Choroid plexus epithelial cell (primary cell): Measurements from ENCODE around the gene SIDT2.

Experiments
- DNase-seq: peaks from one replicate; pipeline ENCODE4 v3.0.0-alpha.2; 2010; ENCODE audit warnings: low read depth
- H3K4me3 ChIP-seq: 2 replicates; pipeline ENCODE4 v1.5.1; 2011; ENCODE audit warnings: low read depth, mild to moderate bottlenecking, control low read depth, low read length, moderate library complexity
- TF ChIP-seq, protein P1 (sequence below): conservative IDR thresholded peaks from 2 replicates; pipeline ENCODE4 v1.5.1; 2011; ENCODE audit warnings: low read depth, mild to moderate bottlenecking, control low read depth, inconsistent platforms, low read length, moderate library complexity

Gene SIDT2

DNA sequence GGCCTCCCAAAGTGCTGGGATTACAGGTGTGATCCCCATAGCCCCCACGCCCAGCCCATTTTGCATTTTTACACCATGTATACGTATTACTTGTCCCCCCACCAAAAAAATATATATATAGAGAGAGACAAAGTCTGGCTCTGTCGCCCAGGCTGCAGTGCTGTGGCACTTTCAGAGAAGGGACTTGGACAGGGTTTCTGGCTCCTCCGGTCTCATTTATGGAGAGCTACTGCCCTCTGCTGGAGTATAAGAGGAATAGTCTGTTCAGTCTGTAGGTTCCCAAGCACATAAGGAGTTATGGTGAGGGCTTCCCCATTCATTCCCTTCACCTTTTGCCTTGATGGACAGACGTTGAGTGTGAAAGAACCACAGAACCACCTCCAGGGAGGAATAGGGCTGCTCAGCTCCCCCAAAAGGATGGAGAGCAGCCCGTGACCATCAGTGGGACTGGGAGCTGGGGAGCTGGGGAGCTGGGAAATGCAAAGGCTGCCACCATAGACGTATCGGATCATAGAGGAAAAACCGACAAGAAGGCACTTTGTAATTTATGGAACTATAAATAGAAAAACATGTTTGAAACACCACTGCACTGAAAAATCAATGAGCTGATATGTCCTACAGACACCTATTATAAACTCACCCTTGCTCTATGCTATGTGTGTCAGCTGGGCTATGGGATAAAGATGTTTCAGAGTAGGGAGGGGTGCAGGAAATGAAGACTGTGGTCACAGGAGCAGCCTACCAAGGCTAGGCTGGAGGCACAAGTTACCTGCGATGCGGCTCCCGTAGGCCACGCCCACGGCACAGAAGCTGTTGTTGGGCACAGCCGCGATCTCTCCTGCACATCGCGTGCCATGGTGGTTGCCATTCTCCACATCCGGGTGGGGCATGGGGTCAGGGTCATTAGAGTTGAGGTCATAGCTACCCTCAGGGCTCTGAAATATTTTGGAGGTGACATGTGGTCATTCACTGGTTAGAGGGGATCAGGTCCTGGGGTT is 48.1 kb downstream of the SIDT2 start:
- TF ChIP-seq, protein P1, sequence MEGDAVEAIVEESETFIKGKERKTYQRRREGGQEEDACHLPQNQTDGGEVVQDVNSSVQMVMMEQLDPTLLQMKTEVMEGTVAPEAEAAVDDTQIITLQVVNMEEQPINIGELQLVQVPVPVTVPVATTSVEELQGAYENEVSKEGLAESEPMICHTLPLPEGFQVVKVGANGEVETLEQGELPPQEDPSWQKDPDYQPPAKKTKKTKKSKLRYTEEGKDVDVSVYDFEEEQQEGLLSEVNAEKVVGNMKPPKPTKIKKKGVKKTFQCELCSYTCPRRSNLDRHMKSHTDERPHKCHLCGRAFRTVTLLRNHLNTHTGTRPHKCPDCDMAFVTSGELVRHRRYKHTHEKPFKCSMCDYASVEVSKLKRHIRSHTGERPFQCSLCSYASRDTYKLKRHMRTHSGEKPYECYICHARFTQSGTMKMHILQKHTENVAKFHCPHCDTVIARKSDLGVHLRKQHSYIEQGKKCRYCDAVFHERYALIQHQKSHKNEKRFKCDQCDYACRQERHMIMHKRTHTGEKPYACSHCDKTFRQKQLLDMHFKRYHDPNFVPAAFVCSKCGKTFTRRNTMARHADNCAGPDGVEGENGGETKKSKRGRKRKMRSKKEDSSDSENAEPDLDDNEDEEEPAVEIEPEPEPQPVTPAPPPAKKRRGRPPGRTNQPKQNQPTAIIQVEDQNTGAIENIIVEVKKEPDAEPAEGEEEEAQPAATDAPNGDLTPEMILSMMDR: peak; percentile 80
- DNase-seq: peak; percentile 88
- H3K4me3 ChIP-seq: no peak overlapping the region

DNA sequence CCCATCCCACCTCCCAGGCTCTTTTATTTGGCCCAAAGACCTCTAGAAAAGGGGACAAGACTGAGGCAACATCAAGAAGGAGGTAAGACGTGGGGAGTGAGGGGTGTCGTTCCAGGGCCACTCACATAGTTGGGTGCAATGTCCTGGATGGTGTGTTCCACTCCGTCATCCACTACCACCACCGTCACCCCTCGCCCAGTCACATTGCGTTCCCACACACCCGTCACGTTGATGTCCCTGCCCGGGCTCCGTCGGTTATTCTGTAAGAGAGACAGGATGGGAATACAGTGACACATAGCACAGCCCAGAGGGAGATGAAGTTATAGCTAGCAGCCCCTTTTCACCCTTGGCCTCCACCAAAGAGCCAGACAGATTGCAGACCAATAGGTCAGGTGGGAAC is 49.5 kb downstream of the SIDT2 start:
- TF ChIP-seq, protein P1: no peak
- no peak for DNase-seq
- no peak overlapping the region for H3K4me3 ChIP-seq

DNA sequence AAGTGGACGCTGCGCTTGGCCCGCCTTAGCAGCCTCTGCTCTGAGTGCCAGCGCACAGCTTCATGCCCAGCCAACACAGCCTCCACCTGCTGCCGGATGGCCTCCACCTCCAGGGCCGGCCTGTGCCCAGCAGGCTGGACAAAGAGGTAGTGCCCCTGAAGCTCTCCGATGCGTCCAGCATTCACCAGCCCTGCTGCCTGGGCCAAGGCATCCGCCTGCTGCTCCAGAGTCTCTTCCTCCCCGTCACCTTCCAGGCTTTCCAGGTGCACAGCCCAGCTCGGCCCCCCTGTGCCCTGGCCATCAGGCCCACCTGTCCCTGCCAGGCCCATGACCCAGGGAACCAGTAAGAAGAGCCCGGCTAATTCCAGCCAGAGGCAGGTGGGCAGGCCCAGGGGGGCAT is 50.9 kb downstream of the SIDT2 start:
- TF ChIP-seq, protein P1: no peak
- no peak overlapping the region for H3K4me3 ChIP-seq
- DNase-seq: no peak

DNA sequence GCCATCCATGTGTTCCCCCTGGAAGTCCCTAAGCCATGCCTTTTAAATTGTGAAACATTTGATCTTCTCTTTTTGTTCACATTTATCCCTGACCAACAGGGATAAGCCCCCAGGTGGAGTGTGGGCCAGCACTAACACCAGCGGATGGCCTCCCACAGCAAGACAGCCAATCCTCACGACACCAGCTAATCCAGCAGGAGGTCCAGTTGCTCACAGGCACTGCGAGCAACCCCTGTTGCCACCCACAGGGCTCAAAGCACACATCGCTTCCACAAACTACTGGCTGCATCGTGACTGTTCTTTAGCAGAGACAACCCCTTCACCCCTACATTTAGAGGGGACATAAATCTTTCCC is 51.4 kb downstream of the SIDT2 start:
- TF ChIP-seq, protein P1: no peak
- no peak overlapping the region for H3K4me3 ChIP-seq
- no peak for DNase-seq

DNA sequence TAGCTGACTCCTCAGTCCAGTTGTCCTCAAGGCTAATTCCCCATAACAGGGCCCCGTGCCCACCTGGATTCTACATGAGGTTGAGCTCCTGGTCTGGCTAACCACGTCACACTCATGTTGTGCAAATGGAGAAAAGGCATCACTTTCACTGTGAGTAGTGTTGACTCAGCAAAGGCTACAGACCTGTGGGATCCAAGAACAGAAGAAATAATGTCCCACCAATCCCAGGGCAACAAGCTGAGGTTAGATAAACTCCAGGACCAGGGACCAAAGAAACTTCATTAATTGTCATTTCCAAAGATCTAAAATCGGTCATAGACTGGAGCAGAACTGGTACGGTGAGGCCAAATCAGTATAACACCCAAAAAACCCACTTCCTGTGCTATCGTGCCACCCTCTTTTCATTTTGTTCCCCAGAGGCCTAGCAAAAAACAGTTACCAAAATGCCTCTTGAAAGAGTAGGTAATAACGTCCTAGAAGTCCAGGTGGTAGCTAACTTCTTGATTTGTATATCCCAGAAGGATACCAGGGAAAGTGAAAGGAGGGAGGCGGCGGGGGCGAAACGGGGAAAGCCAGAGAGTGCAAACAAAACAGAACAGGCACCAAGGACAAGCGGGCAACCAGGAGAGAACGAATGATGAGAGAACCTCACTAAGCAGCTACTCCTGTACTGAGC is 51.9 kb downstream of the SIDT2 start:
- DNase-seq: peak; percentile 52
- H3K4me3 ChIP-seq: peak overlapping the region; percentile 75
- TF ChIP-seq, protein P1: no peak

DNA sequence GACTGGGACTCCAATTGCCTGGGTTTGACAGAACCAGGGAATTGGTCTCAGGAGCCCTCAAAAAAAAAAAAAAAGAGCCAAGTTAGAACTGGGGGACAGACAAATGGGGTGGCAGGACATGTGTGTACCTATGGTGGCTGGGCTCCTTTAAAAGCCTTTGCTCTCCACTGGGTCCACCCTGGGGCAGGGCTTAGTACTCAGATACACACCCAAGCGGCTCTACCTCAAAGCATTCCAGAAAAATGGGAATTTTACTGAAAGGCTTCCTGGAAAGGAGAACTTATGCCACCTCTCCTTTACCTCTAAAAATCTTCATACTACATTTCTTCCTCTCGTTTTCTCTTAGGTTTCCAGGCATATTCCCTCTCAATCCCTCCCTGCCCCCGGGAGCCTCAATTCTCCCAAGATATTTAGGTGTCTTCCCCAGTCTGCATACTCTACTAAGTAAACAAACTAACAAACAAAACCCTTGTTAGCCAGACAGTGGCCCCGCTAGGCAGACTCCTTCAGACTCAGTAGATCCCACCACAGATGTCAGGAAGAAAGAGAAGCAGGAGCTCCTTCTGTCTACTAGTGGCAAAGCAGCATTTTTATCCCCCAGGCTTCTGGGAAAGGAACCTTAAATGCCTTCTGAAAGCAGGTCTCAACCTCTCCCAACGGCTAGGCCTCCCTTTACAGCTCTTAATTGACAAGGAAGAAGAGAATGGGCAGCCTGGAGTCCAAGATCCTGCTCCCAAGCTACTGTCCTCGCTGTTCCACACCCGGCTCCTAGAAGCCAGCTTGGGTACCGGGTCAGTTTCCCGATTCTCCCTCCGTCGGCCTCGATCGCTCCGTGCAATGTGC is 52.7 kb downstream of the SIDT2 start:
- H3K4me3 ChIP-seq: peak overlapping the region; percentile 75
- TF ChIP-seq, protein P1: no peak
- DNase-seq: no peak
